DMS53 treated with DMSO at 0.1 percent for 48 hours (cell line): ENCODE data around the gene ME2.
"Not testable (repeated sequence)": the region's sequence is repeated elsewhere in the genome, so short reads cannot be mapped to it uniquely, and the experiment has no call there.

Source experiments
- DNase-seq: peaks from one replicate; lab custom pipeline; 2025; ENCODE audit not compliant: unreplicated experiment; lab: John Stamatoyannopoulos, UW

Gene ME2

DNA sequence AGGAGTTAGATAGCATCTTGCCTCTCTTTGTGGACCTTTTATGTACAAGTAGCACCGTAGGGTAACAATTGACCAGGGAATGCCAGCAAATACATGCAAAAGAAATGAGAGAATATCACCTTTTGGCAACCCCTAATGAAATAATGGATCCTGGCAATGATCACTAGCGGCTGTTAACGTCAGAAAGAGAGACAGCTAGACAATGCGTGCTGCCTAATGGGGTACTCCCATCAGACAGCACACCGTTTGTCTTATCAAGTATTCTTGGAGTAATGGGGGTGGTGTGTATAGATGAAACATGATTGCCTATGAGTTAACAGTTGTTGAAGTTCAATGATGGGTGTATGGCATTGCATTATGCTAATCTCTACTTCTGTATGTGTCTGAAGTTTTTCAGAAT lies 90.5 kb downstream of the ME2 start:
- DNase-seq: no peak

GRCh38 chr18:50970006-50970405 lies 91.1 kb downstream of the ME2 start:
- DNase-seq: no peak

DNA sequence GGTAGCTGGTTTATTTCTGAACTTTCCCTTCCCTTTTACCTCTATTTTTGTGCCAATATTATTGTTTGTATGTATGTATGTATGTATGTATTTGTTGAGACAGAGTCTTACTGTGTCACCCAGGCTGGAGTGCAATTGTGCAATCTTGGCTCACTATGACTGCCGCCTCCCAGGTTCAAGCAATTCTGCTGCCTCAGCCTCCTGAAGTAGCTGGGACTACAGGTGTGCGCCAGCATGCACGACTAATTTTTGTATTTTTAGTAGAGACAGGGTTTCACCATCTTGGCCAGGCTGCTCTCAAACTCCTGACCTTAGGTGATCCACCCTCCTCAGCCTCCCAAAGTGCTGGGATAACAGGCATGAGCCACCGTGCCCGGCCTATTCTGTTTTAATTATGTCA lies 93.5 kb downstream of the ME2 start:
- DNase-seq: not testable (repeated sequence)

DNA sequence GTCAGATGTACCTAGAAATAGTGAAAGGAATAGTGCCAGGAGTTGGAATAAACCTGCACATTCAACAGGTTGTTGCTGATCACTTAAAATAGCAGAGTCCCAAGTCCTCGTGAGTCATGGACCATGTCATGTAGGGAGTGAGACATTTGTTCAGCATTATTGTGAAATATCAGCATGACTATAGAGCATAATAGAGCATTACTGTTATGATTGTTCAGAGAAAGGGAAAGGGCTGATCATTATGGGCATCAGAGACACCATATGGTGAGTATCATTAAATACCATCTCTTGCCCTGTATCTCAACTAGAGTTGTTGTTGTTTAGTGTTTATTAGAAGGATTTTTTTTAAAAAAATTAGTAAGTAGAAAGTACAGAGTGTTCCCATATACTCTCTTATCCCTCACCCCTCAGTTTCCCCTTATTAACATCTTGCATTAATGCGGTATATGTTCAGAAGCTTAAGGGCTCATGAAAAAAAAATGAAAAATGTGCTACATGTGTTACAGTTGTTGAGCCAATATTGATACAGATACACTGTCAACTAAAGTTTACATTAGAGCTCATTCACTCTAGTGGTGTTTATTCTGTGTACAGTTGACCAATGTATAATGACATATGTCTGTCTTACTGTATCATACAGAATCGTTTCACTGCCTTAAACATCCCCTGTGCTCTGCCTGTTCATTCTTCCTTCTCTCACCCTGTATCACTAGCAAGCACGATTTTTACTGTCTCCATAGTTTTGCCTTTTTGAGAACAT lies 94.6 kb downstream of the ME2 start:
- peak; percentile 55 for DNase-seq

DNA sequence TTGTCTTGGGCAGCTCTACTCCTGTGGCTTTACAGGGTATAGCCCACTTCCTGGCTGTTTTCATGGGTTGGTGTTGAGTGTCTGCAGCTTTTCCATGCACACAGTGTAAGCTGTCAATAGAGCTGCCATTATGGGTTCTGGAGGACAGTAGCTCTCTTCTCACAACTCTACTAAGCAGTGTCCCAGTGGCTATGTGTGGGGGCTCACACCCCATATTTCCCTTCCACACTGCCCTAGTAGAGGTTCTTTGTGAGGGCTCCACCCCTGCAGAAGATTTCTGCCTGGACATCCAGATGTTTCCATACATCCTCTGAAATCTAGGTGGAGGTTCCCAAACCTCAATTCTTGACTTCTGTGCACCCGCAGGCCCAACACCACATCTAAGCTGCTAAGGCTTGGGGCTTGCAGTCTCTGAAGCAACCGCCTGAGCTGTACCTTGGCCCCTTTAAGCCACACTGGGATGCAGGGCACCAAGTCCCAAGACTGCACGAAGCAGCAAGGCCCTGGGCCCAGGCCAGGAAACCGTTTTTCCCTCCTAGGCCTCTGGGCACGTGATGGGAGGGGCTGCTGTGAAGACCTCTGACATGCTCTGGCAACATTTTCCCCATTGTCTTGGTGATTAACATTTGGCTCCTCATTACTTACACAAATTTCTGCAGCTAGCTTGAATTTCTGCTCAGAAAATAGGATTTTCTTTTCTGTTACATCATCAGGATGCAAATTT lies 98.3 kb downstream of the ME2 start:
- DNase-seq: no peak

- no peak for DNase-seq
These were observed 102.5 kb downstream of the ME2 start for GRCh38 chr18:50981381-50981780.

GRCh38 chr18:50982086-50982801 lies 103.3 kb downstream of the ME2 start:
- no peak for DNase-seq

DNA sequence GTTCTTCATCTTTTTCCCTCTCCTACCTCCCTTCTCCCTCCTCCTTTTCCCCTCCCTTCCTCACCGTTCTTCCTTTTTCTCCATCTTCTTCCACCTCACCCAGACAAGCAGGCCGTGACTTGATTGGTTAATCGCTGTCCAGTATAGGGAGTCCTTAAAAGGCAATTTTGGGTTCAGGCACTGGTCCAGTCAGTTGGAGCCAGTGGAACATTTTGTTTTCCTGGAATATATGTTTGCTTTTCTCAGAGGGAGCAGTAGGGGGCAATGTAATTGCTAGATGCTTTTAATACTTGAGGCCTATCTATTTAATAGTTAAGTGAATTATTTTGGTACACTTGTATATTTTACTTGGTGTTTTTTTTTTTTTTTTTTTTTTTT lies 103.9 kb downstream of the ME2 start:
- DNase-seq: no peak

DNA sequence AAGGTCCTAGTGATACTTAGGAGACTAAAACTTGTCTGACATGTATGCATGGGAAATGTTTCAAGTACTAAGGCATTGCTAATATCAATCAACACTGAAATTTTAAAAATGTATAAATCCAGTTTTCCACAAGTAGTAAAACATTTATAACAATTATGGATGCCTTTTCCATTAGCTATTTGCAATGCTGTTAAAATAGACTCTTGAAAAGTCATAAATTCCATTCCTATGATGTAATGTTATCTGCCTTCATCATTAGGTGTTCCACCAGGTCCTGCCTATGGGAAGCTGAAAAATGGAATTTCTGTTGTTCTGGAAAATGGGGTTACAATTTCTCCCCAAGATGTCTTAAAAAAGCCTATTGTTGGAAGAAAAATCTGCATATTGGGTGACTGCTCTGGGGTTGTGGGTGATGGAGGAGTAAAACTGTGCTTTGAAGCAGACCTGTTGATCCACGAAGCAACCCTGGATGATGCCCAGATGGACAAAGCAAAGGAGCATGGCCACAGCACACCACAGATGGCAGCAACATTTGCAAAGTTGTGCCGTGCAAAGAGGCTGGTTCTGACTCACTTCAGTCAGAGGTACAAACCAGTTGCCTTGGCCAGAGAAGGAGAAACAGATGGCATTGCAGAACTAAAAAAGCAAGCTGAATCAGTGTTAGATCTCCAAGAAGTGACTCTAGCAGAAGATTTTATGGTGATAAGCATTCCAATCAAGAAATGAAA lies 107.6 kb downstream of the ME2 start:
- DNase-seq: no peak

- no peak for DNase-seq
These were observed 108.3 kb downstream of the ME2 start for GRCh38 chr18:50987261-50987660.

DNA sequence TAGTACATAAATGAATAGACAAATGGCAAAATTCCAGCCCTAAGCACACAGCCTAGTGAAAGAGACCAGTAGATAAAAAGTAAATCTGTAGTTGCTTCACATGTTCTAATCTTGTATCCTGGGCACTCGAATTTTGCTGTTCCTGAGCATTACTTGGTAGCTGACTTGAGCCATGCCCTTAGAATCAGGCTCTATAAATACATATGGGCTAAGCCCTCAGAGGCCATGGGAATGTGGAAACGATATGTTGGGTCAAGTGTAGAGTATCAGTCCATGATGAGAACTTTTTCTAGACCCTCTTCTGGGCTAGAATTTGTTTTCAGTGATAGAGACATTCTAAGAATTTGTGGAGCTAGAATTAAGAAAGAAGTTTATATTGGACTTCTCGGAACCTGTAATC lies 110.8 kb downstream of the ME2 start:
- no peak for DNase-seq

- no peak for DNase-seq
These were observed 113.4 kb downstream of the ME2 start for GRCh38 chr18:50992351-50992762.

DNA sequence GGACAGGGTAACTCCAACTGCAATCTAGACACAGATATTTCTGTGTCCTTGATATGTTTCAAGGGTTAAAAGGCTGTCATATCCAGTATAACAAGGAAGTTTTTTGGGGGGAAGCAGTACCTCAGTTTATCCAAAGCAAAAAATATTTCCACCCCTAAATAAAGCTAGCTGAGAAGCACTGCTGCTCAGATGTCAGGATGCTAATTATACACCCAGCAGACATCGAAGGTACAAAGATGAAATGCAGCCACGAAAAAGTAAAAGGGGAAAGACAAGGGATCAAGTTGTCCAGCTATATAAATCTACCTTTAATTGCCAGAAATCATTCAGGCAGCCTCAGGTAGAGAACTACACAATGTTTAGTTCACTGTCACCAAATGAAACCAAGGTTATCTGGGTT lies 115.1 kb downstream of the ME2 start:
- no peak for DNase-seq

- DNase-seq: not testable (repeated sequence)
These were observed 124.3 kb downstream of the ME2 start for GRCh38 chr18:51003174-51003573.
